Subcutaneous adipose tissue (tissue), 4 donors: ENCODE data around the gene GBE1. TPM values are rescaled to one million over a fixed set of nuclear protein-coding genes. Genes with fewer than 3 reads are reported as not detected.

ENCODE experiments used
- CTCF ChIP-seq: fragments of 450-650 bp; IDR thresholded peaks from one replicate; pipeline ENCODE4 v1.5.1; 2016; ENCODE audit warnings: low read depth, mild to moderate bottlenecking, control low read depth, antibody characterized with exemption, moderate library complexity
- total RNA-seq, 4 donors: library from RNA; depleted of rRNA; stranded (reverse); fragments of >200 nt; gene quantifications; one replicate each; pipeline ENCODE4 v1.1.0, GENCODE V29; 2016

The GBE1 gene
- total RNA-seq, 4 donors from 2014 or later = 134 to 224 (median 199) TPM

- no peak for TF ChIP-seq CTCF
These were observed 44.5 kb downstream of the GBE1 start for GRCh38 chr3:81716870-81717509.

GRCh38 chr3:81713031-81713430, 48.4 kb downstream of the GBE1 start:
- TF ChIP-seq CTCF = no peak

GRCh38 chr3:81709606-81710005, 51.8 kb downstream of the GBE1 start:
- no peak for TF ChIP-seq CTCF

- TF ChIP-seq CTCF = no peak
These were observed 53.4 kb downstream of the GBE1 start for GRCh38 chr3:81707996-81708395.

GRCh38 chr3:81702126-81702525, 59.3 kb downstream of the GBE1 start:
- TF ChIP-seq CTCF = no peak

GRCh38 chr3:81699536-81700320, 61.7 kb downstream of the GBE1 start:
- TF ChIP-seq CTCF = no peak

- no peak for TF ChIP-seq CTCF
These were observed 65.4 kb downstream of the GBE1 start for GRCh38 chr3:81696090-81696489.
